GM18867 (cell line): ENCODE data around the gene C11orf58.

Source experiments
- ATAC-seq: cut with Tn5 transposase; IDR thresholded peaks from one replicate; pipeline ENCODE4 v1.9.1; 2021; ENCODE audit warnings: mild to moderate bottlenecking, moderate library complexity; ENCODE audit not compliant: unreplicated experiment

C11orf58 gene

GRCh38 chr11:16738193-16738946 is at the start of gene C11orf58:
C11orf58 (plus strand) TSS chr11:16738647; CDS start chr11:16738779, 132 bp downstream.
- peak; percentile 97 for ATAC-seq

GRCh38 chr11:16690086-16690485 is 48.4 kb upstream of the C11orf58 start:
- no peak for ATAC-seq

GRCh38 chr11:16703795-16704194 is 34.7 kb upstream of the C11orf58 start:
- ATAC-seq: no peak

GRCh38 chr11:16713594-16713993 is 24.9 kb upstream of the C11orf58 start:
- ATAC-seq: no peak

- ATAC-seq: no peak
Observed at GRCh38 chr11:16722581-16723344, 15.7 kb upstream of the C11orf58 start.

- ATAC-seq: no peak
Observed at GRCh38 chr11:16727806-16728205, 10.6 kb upstream of the C11orf58 start.

GRCh38 chr11:16737818-16738192 is 642 bp upstream of the C11orf58 start:
- ATAC-seq: peak; percentile 11

GRCh38 chr11:16738947-16739815 is 734 bp downstream of the C11orf58 start:
- peak; percentile 1 for ATAC-seq

GRCh38 chr11:16741473-16741872 is 3.0 kb downstream of the C11orf58 start:
- no peak for ATAC-seq

GRCh38 chr11:16743478-16743877 is 5.0 kb downstream of the C11orf58 start:
- no peak for ATAC-seq

GRCh38 chr11:16744128-16744725 is 5.8 kb downstream of the C11orf58 start:
- no peak for ATAC-seq

- no peak for ATAC-seq
Observed at GRCh38 chr11:16745950-16746605, 7.6 kb downstream of the C11orf58 start.

GRCh38 chr11:16749092-16749491 is 10.6 kb downstream of the C11orf58 start:
- no peak for ATAC-seq

GRCh38 chr11:16749666-16750065 is 11.2 kb downstream of the C11orf58 start:
- no peak for ATAC-seq

- no peak for ATAC-seq
Observed at GRCh38 chr11:16750417-16750816, 12.0 kb downstream of the C11orf58 start.

GRCh38 chr11:16758382-16759024 is 20.1 kb downstream of the C11orf58 start:
- ATAC-seq: no peak

GRCh38 chr11:16759857-16760508 is 21.5 kb downstream of the C11orf58 start:
- ATAC-seq: no peak

GRCh38 chr11:16763746-16764145 is 25.3 kb downstream of the C11orf58 start:
- no peak for ATAC-seq

GRCh38 chr11:16764888-16765287 is 26.4 kb downstream of the C11orf58 start:
- ATAC-seq: no peak
